OCI-LY7 (cell line): Measurements from ENCODE around the gene CD46.

Experiments
- EZH2phosphoT487 ChIP-seq: fragments of 200-600 bp; sonication (generic); IDR thresholded peaks from 2 replicates; pipeline ENCODE4 v1.6.1; 2018; ENCODE audit warnings: low read depth, borderline replicate concordance, mild to moderate bottlenecking, mixed run types, antibody characterized with exemption, low read length, moderate library complexity, mixed read lengths
- TF ChIP-seq, protein P1 (sequence below): fragments of 200-600 bp; sonication (generic); conservative IDR thresholded peaks from 2 replicates; pipeline ENCODE4 v1.5.1; 2014; ENCODE audit warnings: mild to moderate bottlenecking, antibody characterized with exemption, low read length, moderate library complexity, mixed read lengths

DNA sequence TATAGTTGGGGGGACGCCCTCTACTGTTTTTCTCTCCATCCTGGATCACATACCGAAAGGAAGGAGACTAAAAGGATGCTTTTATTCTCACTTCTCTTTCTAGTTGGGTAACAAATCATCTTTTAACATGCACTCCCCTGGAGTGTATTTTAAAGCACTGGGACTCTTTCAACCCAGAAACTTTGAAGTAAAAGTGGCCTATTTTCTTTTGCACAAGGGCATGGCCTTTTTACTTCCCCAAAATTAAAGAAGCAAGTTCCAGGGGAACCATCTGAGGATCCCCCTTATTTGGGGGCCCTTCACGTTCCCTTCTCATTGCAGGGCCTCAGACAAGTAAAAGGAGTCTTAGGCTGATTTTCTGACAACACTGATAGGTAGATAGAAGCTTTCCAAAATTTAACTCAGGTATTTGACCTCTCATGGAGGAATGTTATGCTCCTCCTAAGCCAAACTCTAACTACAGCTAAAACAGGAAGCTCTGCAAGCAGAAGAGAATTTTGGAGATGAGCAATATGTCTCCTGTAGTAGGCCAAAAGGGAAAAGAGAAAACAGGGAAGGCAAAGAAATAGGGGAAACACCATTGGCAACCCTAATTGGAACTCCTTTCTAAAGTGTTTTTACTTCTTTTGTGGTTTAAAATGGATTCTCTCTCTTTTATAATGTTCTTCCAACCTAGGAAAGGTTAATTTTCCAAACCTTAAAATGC, 8.9 kb upstream of the CD46 start:
- TF ChIP-seq, protein P1, sequence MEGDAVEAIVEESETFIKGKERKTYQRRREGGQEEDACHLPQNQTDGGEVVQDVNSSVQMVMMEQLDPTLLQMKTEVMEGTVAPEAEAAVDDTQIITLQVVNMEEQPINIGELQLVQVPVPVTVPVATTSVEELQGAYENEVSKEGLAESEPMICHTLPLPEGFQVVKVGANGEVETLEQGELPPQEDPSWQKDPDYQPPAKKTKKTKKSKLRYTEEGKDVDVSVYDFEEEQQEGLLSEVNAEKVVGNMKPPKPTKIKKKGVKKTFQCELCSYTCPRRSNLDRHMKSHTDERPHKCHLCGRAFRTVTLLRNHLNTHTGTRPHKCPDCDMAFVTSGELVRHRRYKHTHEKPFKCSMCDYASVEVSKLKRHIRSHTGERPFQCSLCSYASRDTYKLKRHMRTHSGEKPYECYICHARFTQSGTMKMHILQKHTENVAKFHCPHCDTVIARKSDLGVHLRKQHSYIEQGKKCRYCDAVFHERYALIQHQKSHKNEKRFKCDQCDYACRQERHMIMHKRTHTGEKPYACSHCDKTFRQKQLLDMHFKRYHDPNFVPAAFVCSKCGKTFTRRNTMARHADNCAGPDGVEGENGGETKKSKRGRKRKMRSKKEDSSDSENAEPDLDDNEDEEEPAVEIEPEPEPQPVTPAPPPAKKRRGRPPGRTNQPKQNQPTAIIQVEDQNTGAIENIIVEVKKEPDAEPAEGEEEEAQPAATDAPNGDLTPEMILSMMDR = no peak
- TF ChIP-seq EZH2phosphoT487 = no peak
